WTC11 (cell line): Measurements from ENCODE around the gene PRMT5. TPM values are rescaled to one million over a fixed set of nuclear protein-coding genes. Genes with fewer than 3 reads are reported as not detected.

Experiments
- ATAC-seq: fragments of 200-7000 bp; cut with Tn5 transposase; 2 replicates; pipeline ENCODE4 v1.10.0; 2021; ENCODE audit warnings: mild to moderate bottlenecking, moderate library complexity
- CTCF ChIA-PET: fragments of 300-600 bp; sonication (Branson Sonifier 250); formaldehyde crosslinking; loops from one replicate; lab custom pipeline; 2021; ENCODE audit warnings: antibody characterized with exemption; lab: Charles Lee
- POLR2A ChIA-PET: fragments of 350-600 bp; sonication (Branson Sonifier 250); formaldehyde crosslinking; loops from one replicate; lab custom pipeline; 2021; ENCODE audit warnings: antibody characterized with exemption; lab: Charles Lee
- DNase-seq: peaks from one replicate; pipeline ENCODE4 v3.0.0; 2021; ENCODE audit warnings: low spot score
- H3K27ac Mint-ChIP-seq: 2 replicates; pipeline ENCODE4 v1.8.0; 2021; ENCODE audit warnings: mixed read lengths
- H3K27me3 Mint-ChIP-seq: 2 replicates; pipeline ENCODE4 v1.8.0; 2021; ENCODE audit warnings: low read depth, mild to moderate bottlenecking, moderate library complexity, mixed read lengths
- H3K36me3 Mint-ChIP-seq: 2 replicates; pipeline ENCODE4 v1.8.0; 2021; ENCODE audit warnings: mixed read lengths
- H3K4me1 Mint-ChIP-seq: 2 replicates; pipeline ENCODE4 v1.8.0; 2022; ENCODE audit warnings: mixed read lengths
- H3K4me3 Mint-ChIP-seq: 2 replicates; pipeline ENCODE4 v1.8.0; 2021; ENCODE audit warnings: mild to moderate bottlenecking, moderate library complexity, mixed read lengths
- H3K9me3 Mint-ChIP-seq: 2 replicates; pipeline ENCODE4 v1.8.0; 2021; ENCODE audit warnings: mixed read lengths
- FOXP1 ChIP-seq: sonication (generic); formaldehyde crosslinking; IDR thresholded peaks from 2 replicates; pipeline ENCODE4 v1.8.0; 2022; ENCODE audit warnings: missing genetic modification reagents, mild to moderate bottlenecking, moderate library complexity, borderline replicate concordance
- GABPB1 ChIP-seq: sonication (generic); formaldehyde crosslinking; IDR thresholded peaks from 2 replicates; pipeline ENCODE4 v1.8.1; 2023; ENCODE audit warnings: mild to moderate bottlenecking, missing genetic modification reagents
- HMGA2 ChIP-seq: fragments of 250-450 bp; sonication (Bioruptor Pico); IDR thresholded peaks from 2 replicates; pipeline ENCODE4 v1.4.0; 2021; ENCODE audit warnings: mild to moderate bottlenecking, moderate library complexity
- IRF2 ChIP-seq: sonication (generic); formaldehyde crosslinking; IDR thresholded peaks from 2 replicates; pipeline ENCODE4 v1.8.0; 2022; ENCODE audit warnings: low read depth, missing genetic modification reagents, borderline replicate concordance
- JAZF1 ChIP-seq: fragments of 250-450 bp; sonication (Bioruptor Pico); IDR thresholded peaks from 2 replicates; pipeline ENCODE4 v1.9.0; 2021; ENCODE audit warnings: moderate library complexity, mild to moderate bottlenecking, inconsistent platforms
- NR3C1 ChIP-seq: sonication (generic); formaldehyde crosslinking; conservative IDR thresholded peaks from 2 replicates; pipeline ENCODE4 v1.8.1; 2023; ENCODE audit warnings: low read depth, mild to moderate bottlenecking, missing genetic modification reagents
- total RNA-seq: library from RNA; stranded (reverse); gene quantifications from 3 replicates; pipeline ENCODE4 v1.2.3, GENCODE V29; 2021
- TF ChIP-seq, protein P1 (sequence below): sonication (generic); formaldehyde crosslinking; IDR thresholded peaks from 2 replicates; pipeline ENCODE4 v1.8.0; 2022; ENCODE audit warnings: mild to moderate bottlenecking, missing genetic modification reagents
- TF ChIP-seq, protein P2 (sequence below): sonication (generic); formaldehyde crosslinking; IDR thresholded peaks from 2 replicates; pipeline ENCODE4 v1.8.1; 2022; ENCODE audit warnings: mild to moderate bottlenecking, missing genetic modification reagents, moderate library complexity, borderline replicate concordance
- TF ChIP-seq, protein P3 (sequence below): sonication (generic); formaldehyde crosslinking; IDR thresholded peaks from 2 replicates; pipeline ENCODE4 v1.8.1; 2022; ENCODE audit warnings: low read depth, mild to moderate bottlenecking, moderate library complexity, missing genetic modification reagents, borderline replicate concordance
- TF ChIP-seq, protein P4 (sequence below): sonication (generic); formaldehyde crosslinking; IDR thresholded peaks from 2 replicates; pipeline ENCODE4 v1.8.1; 2023; ENCODE audit warnings: mild to moderate bottlenecking, missing genetic modification reagents
- TF ChIP-seq, protein P5 (sequence below): sonication (generic); formaldehyde crosslinking; IDR thresholded peaks from 2 replicates; pipeline ENCODE4 v1.8.1; 2023; ENCODE audit warnings: mild to moderate bottlenecking, missing genetic modification reagents, moderate library complexity
- TF ChIP-seq, protein P6 (sequence below): fragments of 250-450 bp; sonication (Bioruptor Pico); IDR thresholded peaks from 2 replicates; pipeline ENCODE4 v1.9.0; 2021; ENCODE audit warnings: moderate library complexity, mild to moderate bottlenecking, inconsistent platforms, borderline replicate concordance
- TF ChIP-seq, protein P7 (sequence below): fragments of 250-450 bp; sonication (Bioruptor Pico); IDR thresholded peaks from 2 replicates; pipeline ENCODE4 v1.9.0; 2021; ENCODE audit warnings: mild to moderate bottlenecking

The PRMT5 gene
- total RNA-seq, 1 experiment from 2014 or later, result 124 TPM

DNA sequence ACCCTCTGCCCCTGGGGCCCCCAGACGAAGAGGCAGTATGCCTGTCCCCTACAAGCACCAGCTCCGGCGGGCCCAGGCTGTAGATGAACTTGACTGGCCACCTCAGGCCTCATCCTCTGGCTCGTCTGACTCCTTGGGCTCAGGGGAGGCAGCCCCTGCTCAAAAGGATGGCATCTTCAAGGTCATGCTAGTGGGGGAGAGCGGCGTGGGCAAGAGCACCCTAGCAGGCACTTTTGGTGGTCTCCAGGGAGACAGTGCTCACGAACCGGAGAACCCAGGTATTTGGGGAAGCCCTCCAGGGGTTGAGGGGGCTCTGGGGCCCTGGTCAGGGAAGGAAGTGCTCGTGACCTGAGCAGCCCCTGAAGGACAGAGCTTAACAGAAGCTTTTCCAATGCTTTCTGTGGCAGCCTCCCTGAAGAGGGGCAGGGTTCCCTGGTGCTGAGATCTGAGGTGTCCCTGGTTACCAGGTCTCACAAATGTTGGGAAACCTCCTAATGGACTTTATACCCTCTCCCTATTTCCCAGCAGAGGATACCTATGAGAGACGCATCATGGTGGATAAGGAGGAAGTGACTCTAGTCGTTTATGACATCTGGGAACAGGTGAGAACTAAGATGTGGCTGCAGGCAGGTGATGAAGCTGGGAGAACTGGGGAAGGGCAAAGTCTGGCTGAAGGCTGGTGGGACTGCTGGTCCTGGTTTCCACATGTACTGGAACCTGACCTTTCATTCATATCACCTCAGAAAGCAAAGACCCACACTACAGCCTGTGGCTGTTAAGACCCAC lies 44.2 kb downstream of the PRMT5 start:
- H3K36me3 Mint-ChIP-seq, result no peaks in the 10 kb centered on the region
- DNase-seq (no peak), ATAC-seq (no peak)
- CTCF ChIA-PET, result interaction anchor here (1.4 to 5.1 kb wide), 6 partner anchors 13 to 314 kb away, joined by 3 to 57 read pairs (median 14); partner anchors contain the start of gene LRP10
- H3K4me1 Mint-ChIP-seq, result peaks cover 45% of the 10 kb centered on the region
- H3K27ac Mint-ChIP-seq, result no peak overlapping the region
- H3K4me3 Mint-ChIP-seq, result peak overlapping the region; percentile 1; the same call in 1 of the 2 replicates
- TF ChIP-seq NR3C1 (CRISPR knock-in tag) (no peak), JAZF1 (CRISPR knock-in tag) (no peak), IRF2 (no peak), GABPB1 (CRISPR knock-in tag) (no peak), FOXP1 (CRISPR knock-in tag) (no peak), HMGA2 (CRISPR knock-in tag) (no peak)
- TF ChIP-seq, protein P1, sequence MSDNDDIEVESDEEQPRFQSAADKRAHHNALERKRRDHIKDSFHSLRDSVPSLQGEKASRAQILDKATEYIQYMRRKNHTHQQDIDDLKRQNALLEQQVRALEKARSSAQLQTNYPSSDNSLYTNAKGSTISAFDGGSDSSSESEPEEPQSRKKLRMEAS (CRISPR knock-in tag), result no peak
- TF ChIP-seq, protein P2, sequence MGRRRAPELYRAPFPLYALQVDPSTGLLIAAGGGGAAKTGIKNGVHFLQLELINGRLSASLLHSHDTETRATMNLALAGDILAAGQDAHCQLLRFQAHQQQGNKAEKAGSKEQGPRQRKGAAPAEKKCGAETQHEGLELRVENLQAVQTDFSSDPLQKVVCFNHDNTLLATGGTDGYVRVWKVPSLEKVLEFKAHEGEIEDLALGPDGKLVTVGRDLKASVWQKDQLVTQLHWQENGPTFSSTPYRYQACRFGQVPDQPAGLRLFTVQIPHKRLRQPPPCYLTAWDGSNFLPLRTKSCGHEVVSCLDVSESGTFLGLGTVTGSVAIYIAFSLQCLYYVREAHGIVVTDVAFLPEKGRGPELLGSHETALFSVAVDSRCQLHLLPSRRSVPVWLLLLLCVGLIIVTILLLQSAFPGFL, result no peak
- TF ChIP-seq, protein P3, sequence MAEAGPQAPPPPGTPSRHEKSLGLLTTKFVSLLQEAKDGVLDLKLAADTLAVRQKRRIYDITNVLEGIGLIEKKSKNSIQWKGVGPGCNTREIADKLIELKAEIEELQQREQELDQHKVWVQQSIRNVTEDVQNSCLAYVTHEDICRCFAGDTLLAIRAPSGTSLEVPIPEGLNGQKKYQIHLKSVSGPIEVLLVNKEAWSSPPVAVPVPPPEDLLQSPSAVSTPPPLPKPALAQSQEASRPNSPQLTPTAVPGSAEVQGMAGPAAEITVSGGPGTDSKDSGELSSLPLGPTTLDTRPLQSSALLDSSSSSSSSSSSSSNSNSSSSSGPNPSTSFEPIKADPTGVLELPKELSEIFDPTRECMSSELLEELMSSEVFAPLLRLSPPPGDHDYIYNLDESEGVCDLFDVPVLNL, result no peak
- TF ChIP-seq, protein P4, sequence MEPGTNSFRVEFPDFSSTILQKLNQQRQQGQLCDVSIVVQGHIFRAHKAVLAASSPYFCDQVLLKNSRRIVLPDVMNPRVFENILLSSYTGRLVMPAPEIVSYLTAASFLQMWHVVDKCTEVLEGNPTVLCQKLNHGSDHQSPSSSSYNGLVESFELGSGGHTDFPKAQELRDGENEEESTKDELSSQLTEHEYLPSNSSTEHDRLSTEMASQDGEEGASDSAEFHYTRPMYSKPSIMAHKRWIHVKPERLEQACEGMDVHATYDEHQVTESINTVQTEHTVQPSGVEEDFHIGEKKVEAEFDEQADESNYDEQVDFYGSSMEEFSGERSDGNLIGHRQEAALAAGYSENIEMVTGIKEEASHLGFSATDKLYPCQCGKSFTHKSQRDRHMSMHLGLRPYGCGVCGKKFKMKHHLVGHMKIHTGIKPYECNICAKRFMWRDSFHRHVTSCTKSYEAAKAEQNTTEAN (CRISPR knock-in tag), result no peak
- TF ChIP-seq, protein P5, sequence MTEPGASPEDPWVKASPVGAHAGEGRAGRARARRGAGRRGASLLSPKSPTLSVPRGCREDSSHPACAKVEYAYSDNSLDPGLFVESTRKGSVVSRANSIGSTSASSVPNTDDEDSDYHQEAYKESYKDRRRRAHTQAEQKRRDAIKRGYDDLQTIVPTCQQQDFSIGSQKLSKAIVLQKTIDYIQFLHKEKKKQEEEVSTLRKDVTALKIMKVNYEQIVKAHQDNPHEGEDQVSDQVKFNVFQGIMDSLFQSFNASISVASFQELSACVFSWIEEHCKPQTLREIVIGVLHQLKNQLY, result no peak
- TF ChIP-seq, protein P6, sequence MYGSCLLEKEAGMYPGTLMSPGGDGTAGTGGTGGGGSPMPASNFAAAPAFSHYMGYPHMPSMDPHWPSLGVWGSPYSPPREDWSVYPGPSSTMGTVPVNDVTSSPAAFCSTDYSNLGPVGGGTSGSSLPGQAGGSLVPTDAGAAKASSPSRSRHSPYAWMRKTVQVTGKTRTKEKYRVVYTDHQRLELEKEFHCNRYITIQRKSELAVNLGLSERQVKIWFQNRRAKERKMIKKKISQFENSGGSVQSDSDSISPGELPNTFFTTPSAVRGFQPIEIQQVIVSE (CRISPR knock-in tag), result no peak
- POLR2A ChIA-PET, result interaction anchor here (1.1 to 1.6 kb wide), 2 partner anchors 11 to 35 kb away, joined by 3 to 4 read pairs; no protein-coding TSS in a partner anchor
- H3K27me3 Mint-ChIP-seq, result peaks cover 26% of the 10 kb centered on the region
- no peaks in the 10 kb centered on the region for H3K9me3 Mint-ChIP-seq

DNA sequence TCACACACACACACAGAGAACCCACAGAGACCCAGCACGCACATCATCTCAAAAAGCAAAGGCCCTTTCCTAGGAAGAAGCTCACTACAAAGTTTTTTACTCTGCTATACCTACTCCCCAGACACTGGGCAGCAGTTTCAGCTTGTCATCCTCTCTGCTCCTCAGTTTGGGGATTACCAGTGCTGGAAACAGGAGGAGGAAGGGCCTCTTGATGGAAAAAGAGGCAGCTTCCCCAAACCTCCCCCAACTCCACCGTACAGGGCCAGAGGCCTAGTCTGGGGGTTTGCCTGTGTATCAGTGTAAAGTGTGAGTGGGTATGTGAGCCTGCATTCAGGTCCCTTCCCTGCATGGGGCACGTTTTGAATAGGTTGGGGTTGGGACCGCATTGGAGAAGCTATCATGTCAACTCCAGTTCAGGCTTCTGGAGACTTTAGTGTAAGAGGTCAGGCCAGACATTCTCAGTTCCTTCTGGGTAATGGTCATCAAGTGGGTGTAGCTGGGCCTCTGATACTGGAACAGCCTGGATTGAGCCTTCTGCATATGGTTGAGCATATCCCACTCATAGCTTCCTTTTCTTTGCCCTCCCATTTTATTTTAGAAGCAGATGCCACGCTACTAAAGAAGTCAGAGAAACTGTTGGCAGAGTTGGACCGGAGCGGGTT lies 45.0 kb downstream of the PRMT5 start:
- Mint-ChIP-seq H3K4me3 (peak overlapping the region; percentile 75; the same call in 1 of the 2 replicates), H3K4me1 (peaks cover 45% of the 10 kb centered on the region), H3K27ac (no peak overlapping the region), H3K36me3 (no peaks in the 10 kb centered on the region), H3K27me3 (peaks cover 23% of the 10 kb centered on the region), H3K9me3 (no peaks in the 10 kb centered on the region)
- CTCF ChIA-PET, result interaction anchor here (0.7 to 5.1 kb wide), 7 partner anchors 12 to 231 kb away, joined by 3 to 57 read pairs (median 8); partner anchors contain the start of gene LRP10
- POLR2A ChIA-PET, result interaction anchor here (1.1 to 3.0 kb wide), 4 partner anchors 12 to 61 kb away, joined by 3 to 32 read pairs (median 7); partner anchors contain the start of gene LRP10
- no peak for DNase-seq
- ATAC-seq, result no peak
- TF ChIP-seq, protein P2, result 0 out of 2 replicates have a peak, but pooled peaks have one; percentile 35
- TF ChIP-seq, protein P7, sequence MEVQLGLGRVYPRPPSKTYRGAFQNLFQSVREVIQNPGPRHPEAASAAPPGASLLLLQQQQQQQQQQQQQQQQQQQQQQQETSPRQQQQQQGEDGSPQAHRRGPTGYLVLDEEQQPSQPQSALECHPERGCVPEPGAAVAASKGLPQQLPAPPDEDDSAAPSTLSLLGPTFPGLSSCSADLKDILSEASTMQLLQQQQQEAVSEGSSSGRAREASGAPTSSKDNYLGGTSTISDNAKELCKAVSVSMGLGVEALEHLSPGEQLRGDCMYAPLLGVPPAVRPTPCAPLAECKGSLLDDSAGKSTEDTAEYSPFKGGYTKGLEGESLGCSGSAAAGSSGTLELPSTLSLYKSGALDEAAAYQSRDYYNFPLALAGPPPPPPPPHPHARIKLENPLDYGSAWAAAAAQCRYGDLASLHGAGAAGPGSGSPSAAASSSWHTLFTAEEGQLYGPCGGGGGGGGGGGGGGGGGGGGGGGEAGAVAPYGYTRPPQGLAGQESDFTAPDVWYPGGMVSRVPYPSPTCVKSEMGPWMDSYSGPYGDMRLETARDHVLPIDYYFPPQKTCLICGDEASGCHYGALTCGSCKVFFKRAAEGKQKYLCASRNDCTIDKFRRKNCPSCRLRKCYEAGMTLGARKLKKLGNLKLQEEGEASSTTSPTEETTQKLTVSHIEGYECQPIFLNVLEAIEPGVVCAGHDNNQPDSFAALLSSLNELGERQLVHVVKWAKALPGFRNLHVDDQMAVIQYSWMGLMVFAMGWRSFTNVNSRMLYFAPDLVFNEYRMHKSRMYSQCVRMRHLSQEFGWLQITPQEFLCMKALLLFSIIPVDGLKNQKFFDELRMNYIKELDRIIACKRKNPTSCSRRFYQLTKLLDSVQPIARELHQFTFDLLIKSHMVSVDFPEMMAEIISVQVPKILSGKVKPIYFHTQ (CRISPR knock-in tag), result no peak
